Heart right ventricle (tissue), 16 donors: ENCODE results near the gene LLGL2. TPM values are rescaled to one million over a fixed set of nuclear protein-coding genes. Genes with fewer than 3 reads are reported as not detected.

Source experiments
- ATAC-seq, 8 donors: fragments of 200-7000 bp; cut with Tn5 transposase; one replicate each; pipeline ENCODE4 v1.9.1; 2020; ENCODE audit warnings: mild to moderate bottlenecking in 8 of 8, moderate library complexity in 8 of 8, moderate number of reproducible peaks in 1 of 8
- DNase-seq, 2 donors: peaks; one replicate each; pipeline ENCODE4 v3.0.0-alpha.2; 2020
- H3K27ac ChIP-seq, 10 donors: fragments of 200-600 bp; sonication (generic) in 2 of 10; one replicate each; pipeline versions ENCODE4 v1.5.0 to v1.8.0; 2020 to 2022; ENCODE audit warnings: mild to moderate bottlenecking in 3 of 10
- H3K27me3 ChIP-seq, 7 donors: fragments of 200-600 bp; one replicate each; pipeline ENCODE4 v1.8.0; 2021 to 2022; ENCODE audit warnings: mild to moderate bottlenecking in 2 of 7
- H3K36me3 ChIP-seq, 9 donors: fragments of 200-600 bp; sonication (generic) in 1 of 9; one replicate each; pipeline versions ENCODE4 v1.5.0 to v1.8.0; 2020 to 2022; ENCODE audit warnings: mild to moderate bottlenecking in 2 of 9
- H3K4me1 ChIP-seq, 9 donors: fragments of 200-600 bp; sonication (generic) in 1 of 9; one replicate each; pipeline versions ENCODE4 v1.5.0 to v1.8.0; 2020 to 2022; ENCODE audit warnings: mild to moderate bottlenecking in 4 of 9
- H3K4me3 ChIP-seq, 10 donors: fragments of 200-600 bp; sonication (generic) in 2 of 10; one replicate each; pipeline versions ENCODE4 v1.5.0 to v1.8.0; 2020 to 2022; ENCODE audit warnings: mild to moderate bottlenecking in 7 of 10, moderate library complexity in 2 of 10
- H3K9me3 ChIP-seq, 11 donors: fragments of 200-600 bp in 10 of 11; sonication (generic) in 2 of 11; one replicate each; pipeline versions ENCODE4 v1.5.0 to v1.8.0; 2013 to 2022; ENCODE audit warnings: mild to moderate bottlenecking in 2 of 11, control low read depth in 1 of 11, moderate library complexity in 1 of 11
- CTCF ChIP-seq, 9 donors: fragments of 200-600 bp; sonication (generic) in 2 of 9; IDR thresholded peaks; one replicate each; pipeline versions ENCODE4 v1.5.0 to v1.8.0; 2021 to 2022; ENCODE audit warnings: antibody characterized with exemption in 9 of 9, mild to moderate bottlenecking in 5 of 9, moderate library complexity in 1 of 9
- WGBS, 2 donors: extraction: QIAGEN DNeasy Blood & Tissue Kit; methylation state at CpG; one replicate each; pipeline ENCODE4 v1.1.7; 2013; ENCODE audit warnings: inconsistent platforms in 1 of 2; 5-methylcytosine and 5-hydroxymethylcytosine counted together
- intact Hi-C, 10 donors: fragments of 100-400 bp; cut with DNase I; formaldehyde crosslinking; loops; one replicate each; pipeline versions ENCODE4 v1.11.1 to v1.14.2; 2022
- polyA plus RNA-seq, 2 donors: library from polyadenylated mRNA; stranded (reverse); fragments of 200-250 nt; gene quantifications; one replicate each; pipeline ENCODE4 v1.2.3, GENCODE V29; 2013
- total RNA-seq, 10 donors: library from RNA; stranded (reverse); fragmentation: NEBNext Ultra II Directional in 3 of 10; extraction: Animal tissue kit (Norgen Biotek cat#: 25700) in 3 of 10; gene quantifications; one replicate each; pipeline versions ENCODE4 v1.2.1 to v1.2.4, GENCODE V29; 2021 to 2023
- donor health status: Arrhythmogenic right ventricular cardiomyopathy.
- donor health status: ischemic (EF 13 %, LVEDD 7.1; RV severe dilation, severe dysfunction).
- donor health status: healthy with polysubstance abuse.
- donor health status: DM: no; HTN: yes; CAD: no.
- donor health status: DM: no; HTN: no; CAD: no.
- donor health status: ischemic (EF 25% LVEDD 6.9; RV normal size, moderate dysfunction).
- donor health status: ischemic (EF 25% LVEDD 5.7; RV mildly dilated, moderate dysfunction).
- donor health status: healthy.
- donor health status: DM: yes; HTN: yes; CAD: no.
- donor health status: Ischemic cardiomyopathy.
- donor health status: ischemic (EF 35%, LVEDD 5.7; RV mildly dilated, moderate dysfunction).
- donor health status: nonischemic (EF 11% LVEDD 7.7; RV severe dilation, severe dysfunction).
- donor health status: DM: yes; HTN: yes; CAD: no.
- donor health status: PGD.
- donor health status: ischemic (EF 29% LVEDD 5.4; RV normal size, mild dysfunction).
- donor health status: nonischemic (EF 23%, LVEDD 6.1; RV moderate dilation, normal function).

LLGL2 gene
- total and polyA plus RNA-seq, 12 donors: 1.1 to 14.8 (median 3.3) TPM

- intact Hi-C loops: no loop called here
- no peak overlapping the region for H3K4me3 ChIP-seq
- H3K4me1 ChIP-seq: no peaks in the 10 kb centered on the region
- H3K27me3 ChIP-seq: no peaks in the 10 kb centered on the region
- H3K36me3 ChIP-seq: peaks cover 0 to 100% (median 43%) of the 10 kb centered on the region in 9 donors
- no peak overlapping the region for H3K27ac ChIP-seq
- no peaks in the 10 kb centered on the region for H3K9me3 ChIP-seq
- ATAC-seq: no peak
- 85 to 86% methylated on average over 36 of the region's 36 CpGs for WGBS, 2 donors
- no peak for DNase-seq
- TF ChIP-seq CTCF (IDR thresholded peaks at IDR 0.05): peak in 6 of 9 donors; percentile 32 to 48 (median 40)
Observed at GRCh38 chr17:75619506-75620431, 94.3 kb downstream of the LLGL2 start.

- ATAC-seq: no peak
- Histone ChIP-seq H3K27ac (no peak overlapping the region), H3K4me1 (peaks cover 0 to 8% (median 0%) of the 10 kb centered on the region in 9 donors), H3K9me3 (no peaks in the 10 kb centered on the region), H3K36me3 (peaks cover 0 to 100% (median 43%) of the 10 kb centered on the region in 9 donors), H3K27me3 (no peaks in the 10 kb centered on the region), H3K4me3 (no peak overlapping the region)
- no peak for DNase-seq
- intact Hi-C loops: no loop called here
- TF ChIP-seq CTCF (IDR thresholded peaks at IDR 0.05): no peak
- 83 to 86% methylated on average over 4 of the region's 4 CpGs for WGBS, 2 donors
Observed at GRCh38 chr17:75621489-75621888, 96.0 kb downstream of the LLGL2 start.

GRCh38 chr17:75622076-75622475 lies 96.6 kb downstream of the LLGL2 start:
- intact Hi-C loops: no loop called here
- peaks cover 0 to 13% (median 0%) of the 10 kb centered on the region in 9 donors for H3K4me1 ChIP-seq
- no peak for TF ChIP-seq CTCF (IDR thresholded peaks at IDR 0.05)
- DNase-seq (no peak), ATAC-seq (no peak)
- no peaks in the 10 kb centered on the region for H3K9me3 ChIP-seq
- WGBS, 2 donors: 80 to 89% methylated on average over 8 of the region's 8 CpGs
- no peak overlapping the region for H3K4me3 ChIP-seq
- no peak overlapping the region for H3K27ac ChIP-seq
- no peaks in the 10 kb centered on the region for H3K27me3 ChIP-seq
- peaks cover 0 to 100% (median 44%) of the 10 kb centered on the region in 9 donors for H3K36me3 ChIP-seq

GRCh38 chr17:75622771-75623273 lies 97.3 kb downstream of the LLGL2 start:
- H3K27ac ChIP-seq: no peak overlapping the region
- peaks cover 0 to 100% (median 37%) of the 10 kb centered on the region in 9 donors for H3K36me3 ChIP-seq
- TF ChIP-seq CTCF (IDR thresholded peaks at IDR 0.05): no peak
- intact Hi-C loops: no loop called here
- no peaks in the 10 kb centered on the region for H3K27me3 ChIP-seq
- 88 to 90% methylated on average over 15 of the region's 15 CpGs for WGBS, 2 donors
- H3K4me3 ChIP-seq: no peak overlapping the region
- ATAC-seq (no peak), DNase-seq (no peak)
- no peaks in the 10 kb centered on the region for H3K9me3 ChIP-seq
- peaks cover 0 to 13% (median 0%) of the 10 kb centered on the region in 9 donors for H3K4me1 ChIP-seq
